Measurements from ENCODE around the gene PTK6.

- TF ChIP-seq SMC3 (IDR thresholded peaks at IDR 0.05) (no peak), CBX8 (IDR thresholded peaks at IDR 0.05) (no peak), E2F6 (IDR thresholded peaks at IDR 0.05; ENCODE audit: borderline replicate concordance, low read depth) (no peak), MYC (IDR thresholded peaks at IDR 0.05; ENCODE audit: borderline replicate concordance, low read length) (no peak)
Measured at GRCh38 chr20:63513207-63513606, 24.0 kb downstream of the PTK6 start.

Data from A549 (cell line).